Measurements from ENCODE around the gene SLK.

SLK gene

GRCh38 chr10:103991393-103992128 lies 24.6 kb downstream of the SLK start:
- no peak for DNase-seq

GRCh38 chr10:103995134-103995533 lies 28.2 kb downstream of the SLK start:
- DNase-seq: no peak

- no peak for DNase-seq
Observed at GRCh38 chr10:103998805-103999204, 31.9 kb downstream of the SLK start.

GRCh38 chr10:104002911-104003310 lies 36.0 kb downstream of the SLK start:
- DNase-seq: no peak

GRCh38 chr10:104005172-104005863 lies 38.4 kb downstream of the SLK start:
- no peak for DNase-seq

- no peak for DNase-seq
Observed at GRCh38 chr10:104011904-104012303, 45.0 kb downstream of the SLK start.

GRCh38 chr10:104013489-104013888 lies 46.5 kb downstream of the SLK start:
- DNase-seq: no peak

GRCh38 chr10:104014176-104014575 lies 47.2 kb downstream of the SLK start:
- DNase-seq: no peak

GRCh38 chr10:104016661-104017060 lies 49.7 kb downstream of the SLK start:
- DNase-seq: no peak

- no peak for DNase-seq
Observed at GRCh38 chr10:104018471-104018870, 51.5 kb downstream of the SLK start.

GRCh38 chr10:104020020-104020419 lies 53.1 kb downstream of the SLK start:
- no peak for DNase-seq

- DNase-seq: no peak
Observed at GRCh38 chr10:104021246-104021645, 54.3 kb downstream of the SLK start.

- DNase-seq: no peak
Observed at GRCh38 chr10:104022026-104022425, 55.1 kb downstream of the SLK start.

GRCh38 chr10:104025524-104025923 lies 58.6 kb downstream of the SLK start:
- DNase-seq: no peak

- DNase-seq: no peak
Observed at GRCh38 chr10:104026762-104027161, 59.8 kb downstream of the SLK start.

GRCh38 chr10:104028146-104028545 lies 61.2 kb downstream of the SLK start:
- no peak for DNase-seq

GRCh38 chr10:104028823-104029520 lies 62.0 kb downstream of the SLK start:
- no peak for DNase-seq

GRCh38 chr10:104029521-104029860 lies 62.6 kb downstream of the SLK start:
- no peak for DNase-seq

- DNase-seq: no peak
Observed at GRCh38 chr10:104031631-104032030, 64.7 kb downstream of the SLK start.

GRCh38 chr10:104032144-104032775 lies 65.3 kb downstream of the SLK start:
- no peak for DNase-seq

- DNase-seq: no peak
Observed at GRCh38 chr10:104033401-104033930, 66.5 kb downstream of the SLK start.

- DNase-seq: no peak
Observed at GRCh38 chr10:104033966-104034365, 67.0 kb downstream of the SLK start.

Data from GF-D8 (cell line).